Vagina (tissue), 2 donors: ENCODE measurements around the gene HOXC12.

ENCODE experiments used
- CTCF ChIP-seq, 3 experiments: fragments of 450-650 bp in 2 of 3; fragments of 200-600 bp in 1 of 3; sonication (generic) in 1 of 3; IDR thresholded peaks; one replicate each; pipeline ENCODE4 v1.5.1; 2017 to 2019; ENCODE audit warnings: antibody characterized with exemption in 3 of 3, mild to moderate bottlenecking in 2 of 3, moderate library complexity in 2 of 3
- POLR2A ChIP-seq, 2 donors: fragments of 450-650 bp; IDR thresholded peaks; one replicate each; pipeline ENCODE4 v1.6.1; 2017; ENCODE audit warnings: antibody characterized with exemption in 2 of 2, mild to moderate bottlenecking in 2 of 2, moderate library complexity in 2 of 2
- POLR2AphosphoS5 ChIP-seq, 2 donors: sonication (generic); formaldehyde crosslinking; IDR thresholded peaks; one replicate each; pipeline ENCODE4 v1.9.0; 2017; ENCODE audit warnings: antibody characterized with exemption in 2 of 2, mild to moderate bottlenecking in 2 of 2, low read depth in 1 of 2; ENCODE audit not compliant: insufficient read depth in 1 of 2

DNA sequence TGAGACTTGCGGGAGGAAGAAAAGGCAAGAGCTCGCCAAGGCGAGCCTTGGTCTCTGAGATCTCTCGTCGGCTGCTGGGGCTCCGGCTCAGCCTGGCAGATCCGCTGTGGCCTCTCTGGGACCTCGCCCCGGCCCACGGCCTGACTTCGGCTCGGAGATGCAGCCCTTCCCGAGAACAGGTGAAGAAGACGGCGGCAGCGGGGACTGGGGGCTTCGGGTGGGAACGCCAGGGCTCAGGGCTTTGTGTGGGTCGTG, 39.2 kb downstream of the HOXC12 start:
- TF ChIP-seq POLR2A (IDR thresholded peaks at IDR 0.05) (no peak), CTCF (IDR thresholded peaks at IDR 0.05) (no peak), POLR2AphosphoS5 (IDR thresholded peaks at IDR 0.05; ENCODE audit: insufficient read depth in 1 of 2, low read depth in 1 of 2) (no peak)
